Gastrocnemius medialis (tissue), 4 donors: ENCODE measurements around the gene MLYCD. TPM values are rescaled to one million over a fixed set of nuclear protein-coding genes. Genes with fewer than 3 reads are reported as not detected.

Source experiments
- ATAC-seq, 2 donors: fragments of 150-250 bp; one replicate each; pipeline ENCODE4 v1.9.1; 2016
- DNase-seq, 2 donors: peaks; one replicate each; pipeline ENCODE4 v3.0.0-alpha.2; 2019
- H3K27ac ChIP-seq, 4 donors: fragments of 200-600 bp; sonication (generic); 1 replicate in 1 of 4; 2 replicates in 3 of 4; pipeline ENCODE4 v1.5.1; 2016 to 2018; ENCODE audit warnings: mild to moderate bottlenecking in 2 of 4, moderate library complexity in 1 of 4
- H3K27me3 ChIP-seq, 3 donors: fragments of 200-600 bp; sonication (generic) in 2 of 3; 1 replicate in 1 of 3; 2 replicates in 2 of 3; pipeline versions ENCODE4 v1.5.1 to v1.6.0; 2016 to 2019; ENCODE audit warnings: mild to moderate bottlenecking in 1 of 3, moderate library complexity in 1 of 3
- H3K36me3 ChIP-seq, 2 donors: fragments of 200-600 bp; sonication (generic) in 1 of 2; one replicate each; pipeline ENCODE4 v1.5.1; 2017 to 2018
- H3K4me1 ChIP-seq, 2 donors: fragments of 200-600 bp; sonication (generic) in 1 of 2; one replicate each; pipeline ENCODE4 v1.5.1; 2016 to 2017; ENCODE audit warnings: mild to moderate bottlenecking in 2 of 2
- H3K4me3 ChIP-seq, 4 donors: fragments of 200-600 bp; sonication (generic) in 3 of 4; 1 replicate in 1 of 4; 2 replicates in 3 of 4; pipeline ENCODE4 v1.5.1; 2016 to 2019; ENCODE audit warnings: mild to moderate bottlenecking in 2 of 4
- H3K9me3 ChIP-seq, 3 donors: fragments of 200-600 bp; sonication (generic) in 2 of 3; 1 replicate in 1 of 3; 2 replicates in 2 of 3; pipeline ENCODE4 v1.5.1; 2016 to 2019
- POLR2A ChIP-seq, 2 donors: fragments of 450-650 bp; IDR thresholded peaks; one replicate each; pipeline ENCODE4 v1.6.1; 2017; ENCODE audit warnings: antibody characterized with exemption in 2 of 2, mild to moderate bottlenecking in 2 of 2, moderate library complexity in 2 of 2
- in situ Hi-C, 4 donors: fragments of 200-750 bp; cut with MboI; loops; one replicate each; pipeline versions ENCODE4 v1.15.0 to v1.8.0; 2017; ENCODE audit warnings: low sequenced_read_pairs in 4 of 4
- intact Hi-C: fragments of 100-400 bp; cut with DNase I; formaldehyde crosslinking; loops from one replicate; pipeline ENCODE4 v1.15.1; 2023; ENCODE audit warnings: low total_unique reads
- total RNA-seq, 4 donors: library from RNA; depleted of rRNA; stranded (reverse); fragments of >200 nt; gene quantifications; one replicate each; pipeline versions ENCODE4 v1.1.0 to v1.2.3, GENCODE V29; 2016
- TF ChIP-seq, protein P1 (sequence below), 5 experiments: fragments of 450-650 bp in 3 of 5; fragments of 200-600 bp in 2 of 5; sonication (generic) in 2 of 5; IDR thresholded peaks in 4 of 5; conservative IDR thresholded peaks in 1 of 5; 1 replicate in 4 of 5; 2 replicates in 1 of 5; pipeline ENCODE4 v1.5.1; 2016 to 2019; ENCODE audit warnings: antibody characterized with exemption in 5 of 5, mild to moderate bottlenecking in 3 of 5, moderate library complexity in 3 of 5

MLYCD gene
- total RNA-seq, 4 donors from 2014 or later = 10.3 to 20.8 (median 18.4) TPM

DNA sequence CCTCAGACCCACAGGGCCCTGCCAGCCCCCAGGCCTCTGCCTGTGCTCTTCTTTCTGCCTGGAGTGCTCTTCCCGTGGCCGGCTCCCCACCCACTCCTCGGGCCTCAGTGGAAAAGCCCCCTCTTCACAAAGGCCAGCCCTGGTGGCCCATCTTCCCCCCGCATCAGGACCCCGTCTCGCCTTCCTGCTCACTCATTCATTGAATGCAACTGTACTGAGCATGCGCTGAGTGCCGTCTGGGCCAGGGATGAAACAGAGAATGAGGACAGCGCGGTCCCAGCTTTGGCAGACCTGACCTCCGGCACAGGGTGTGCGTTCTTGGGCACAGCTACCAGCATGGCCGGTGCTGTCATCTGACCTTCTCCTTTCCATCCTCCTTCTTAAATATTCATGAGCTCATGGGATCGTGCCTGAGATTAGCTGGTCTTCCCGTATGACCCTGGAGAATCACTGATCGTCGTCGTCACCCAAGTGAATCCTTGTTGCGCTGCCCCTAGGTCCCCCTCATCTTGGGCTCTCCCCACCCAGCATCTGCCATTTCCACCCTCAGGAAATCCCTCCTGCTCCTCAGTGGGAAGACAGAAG, 37.8 kb downstream of the MLYCD start:
- Histone ChIP-seq H3K4me1 (peaks cover 3 to 4% of the 10 kb centered on the region in 2 donors), H3K4me3 (no peak overlapping the region), H3K9me3 (no peaks in the 10 kb centered on the region), H3K36me3 (no peaks in the 10 kb centered on the region), H3K27ac (no peak overlapping the region), H3K27me3 (no peaks in the 10 kb centered on the region)
- no peak for ATAC-seq
- DNase-seq = no peak
- intact Hi-C loops (no loop called here), in situ Hi-C loops (no loop called here)
- TF ChIP-seq, protein P1, sequence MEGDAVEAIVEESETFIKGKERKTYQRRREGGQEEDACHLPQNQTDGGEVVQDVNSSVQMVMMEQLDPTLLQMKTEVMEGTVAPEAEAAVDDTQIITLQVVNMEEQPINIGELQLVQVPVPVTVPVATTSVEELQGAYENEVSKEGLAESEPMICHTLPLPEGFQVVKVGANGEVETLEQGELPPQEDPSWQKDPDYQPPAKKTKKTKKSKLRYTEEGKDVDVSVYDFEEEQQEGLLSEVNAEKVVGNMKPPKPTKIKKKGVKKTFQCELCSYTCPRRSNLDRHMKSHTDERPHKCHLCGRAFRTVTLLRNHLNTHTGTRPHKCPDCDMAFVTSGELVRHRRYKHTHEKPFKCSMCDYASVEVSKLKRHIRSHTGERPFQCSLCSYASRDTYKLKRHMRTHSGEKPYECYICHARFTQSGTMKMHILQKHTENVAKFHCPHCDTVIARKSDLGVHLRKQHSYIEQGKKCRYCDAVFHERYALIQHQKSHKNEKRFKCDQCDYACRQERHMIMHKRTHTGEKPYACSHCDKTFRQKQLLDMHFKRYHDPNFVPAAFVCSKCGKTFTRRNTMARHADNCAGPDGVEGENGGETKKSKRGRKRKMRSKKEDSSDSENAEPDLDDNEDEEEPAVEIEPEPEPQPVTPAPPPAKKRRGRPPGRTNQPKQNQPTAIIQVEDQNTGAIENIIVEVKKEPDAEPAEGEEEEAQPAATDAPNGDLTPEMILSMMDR (IDR thresholded peaks at IDR 0.05 in 4 of 5, conservative IDR thresholded peaks at IDR 0.05 in 1 of 5) = no peak
- TF ChIP-seq POLR2A (IDR thresholded peaks at IDR 0.05) = no peak

DNA sequence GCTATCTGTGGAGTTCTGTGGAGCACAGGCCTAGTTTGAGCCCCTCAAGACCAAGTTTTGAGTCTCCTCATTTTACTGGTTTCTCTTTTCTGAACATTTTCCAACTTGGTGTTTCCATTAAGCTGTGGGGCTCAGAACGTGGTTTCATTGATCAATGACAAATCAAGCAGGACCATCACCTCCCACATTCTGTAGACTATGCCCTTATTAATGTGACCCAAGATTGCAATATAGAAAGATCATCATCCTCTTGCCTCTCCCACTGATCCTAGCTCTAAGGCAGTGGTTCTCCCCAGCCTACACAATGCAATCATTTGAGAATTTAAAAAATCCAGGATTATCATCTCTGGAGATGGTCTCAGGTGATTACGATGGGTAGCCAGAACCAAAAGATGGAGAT, 38.4 kb downstream of the MLYCD start:
- no peak for DNase-seq
- intact Hi-C loops (no loop called here), in situ Hi-C loops (no loop called here)
- Histone ChIP-seq H3K27ac (no peak overlapping the region), H3K27me3 (no peaks in the 10 kb centered on the region), H3K4me3 (no peak overlapping the region), H3K4me1 (peaks cover 3 to 4% of the 10 kb centered on the region in 2 donors), H3K36me3 (no peaks in the 10 kb centered on the region), H3K9me3 (no peaks in the 10 kb centered on the region)
- TF ChIP-seq, protein P1 (IDR thresholded peaks at IDR 0.05 in 4 of 5, conservative IDR thresholded peaks at IDR 0.05 in 1 of 5) = no peak
- no peak for TF ChIP-seq POLR2A (IDR thresholded peaks at IDR 0.05)
- ATAC-seq = no peak

DNA sequence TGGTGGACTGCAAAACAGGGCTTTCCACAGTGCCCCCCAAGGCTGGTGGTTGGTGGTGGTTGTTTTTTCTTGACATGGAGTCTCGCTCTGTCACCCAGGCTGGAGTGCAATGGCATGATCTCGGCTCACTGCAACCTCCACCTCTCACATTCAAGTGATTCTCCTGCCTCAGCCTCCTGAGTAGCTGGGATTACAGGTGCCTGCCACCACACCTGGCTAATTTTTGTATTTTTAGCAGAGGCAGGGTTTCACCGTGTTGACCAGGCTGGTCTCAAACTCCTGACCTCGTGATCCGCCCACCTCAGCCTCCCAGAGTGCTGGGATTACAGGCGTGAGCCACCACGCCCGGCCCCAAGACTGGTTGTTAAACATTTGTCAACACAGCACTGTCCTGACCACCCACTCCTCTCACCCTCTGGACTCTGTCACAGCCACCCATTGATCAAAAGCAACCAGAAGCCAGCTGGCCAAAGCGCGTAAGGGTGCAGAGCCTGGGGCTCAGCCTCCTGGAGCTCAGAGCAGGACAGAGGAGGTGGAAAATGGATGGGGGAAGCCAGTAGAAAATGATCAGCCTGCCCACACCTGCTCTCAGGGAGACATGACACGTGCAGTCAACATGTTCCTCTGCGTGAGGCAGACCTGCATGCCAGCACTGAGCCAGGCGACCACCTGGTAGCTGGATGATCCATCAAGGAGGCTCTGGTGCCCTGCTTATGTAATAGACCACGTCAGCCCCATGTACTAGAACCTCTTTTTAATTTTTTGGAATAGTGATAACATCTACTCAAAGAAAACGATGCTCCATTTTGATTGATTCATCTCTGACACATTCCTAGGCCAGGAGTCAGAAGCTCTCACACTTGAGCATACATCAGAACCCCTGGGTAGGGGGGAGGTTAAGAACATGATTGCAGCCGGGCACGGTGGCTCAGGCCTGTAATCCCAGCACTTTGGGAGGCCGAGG, 39.3 kb downstream of the MLYCD start:
- TF ChIP-seq POLR2A (IDR thresholded peaks at IDR 0.05) = no peak
- TF ChIP-seq, protein P1 (IDR thresholded peaks at IDR 0.05 in 4 of 5, conservative IDR thresholded peaks at IDR 0.05 in 1 of 5) = no peak
- DNase-seq = no peak
- H3K27ac ChIP-seq = no peak overlapping the region
- intact Hi-C loops (no loop called here), in situ Hi-C loops (no loop called here)
- ATAC-seq = no peak
- no peak overlapping the region for H3K4me3 ChIP-seq
- no peaks in the 10 kb centered on the region for H3K36me3 ChIP-seq
- no peaks in the 10 kb centered on the region for H3K9me3 ChIP-seq
- no peaks in the 10 kb centered on the region for H3K27me3 ChIP-seq
- peaks cover 3 to 4% of the 10 kb centered on the region in 2 donors for H3K4me1 ChIP-seq

DNA sequence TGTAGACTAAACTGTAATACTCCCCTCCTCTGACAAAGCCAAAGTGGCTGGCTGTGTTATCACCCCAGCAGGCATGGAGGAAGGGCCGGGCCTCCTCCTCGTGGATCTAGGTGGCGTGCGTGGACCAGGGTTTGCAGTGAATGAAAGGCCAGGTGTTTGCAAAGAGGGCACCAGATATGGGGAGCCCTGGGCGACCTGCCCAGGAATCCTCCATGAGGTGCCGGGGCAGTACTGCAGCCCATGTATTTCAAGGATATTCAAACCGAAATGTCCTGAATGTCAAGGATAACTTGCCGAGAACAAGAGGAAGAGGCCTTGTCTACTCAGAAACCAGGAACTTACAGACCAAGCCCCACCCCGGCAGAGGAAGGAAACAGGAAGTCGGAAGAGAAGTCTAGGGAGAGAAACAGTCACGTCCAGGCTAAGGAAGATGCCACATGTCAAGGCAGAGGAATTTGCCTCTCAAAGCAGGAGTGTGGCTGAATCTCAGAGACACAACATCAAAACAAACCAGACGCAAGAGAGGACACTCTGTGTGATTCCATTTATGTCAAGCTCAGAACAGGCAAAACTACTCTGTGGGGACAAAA, 40.4 kb downstream of the MLYCD start:
- H3K4me3 ChIP-seq = no peak overlapping the region
- TF ChIP-seq, protein P1 (IDR thresholded peaks at IDR 0.05 in 4 of 5, conservative IDR thresholded peaks at IDR 0.05 in 1 of 5) = no peak
- no peak for TF ChIP-seq POLR2A (IDR thresholded peaks at IDR 0.05)
- H3K4me1 ChIP-seq = peaks cover 3 to 4% of the 10 kb centered on the region in 2 donors
- ATAC-seq (no peak), DNase-seq (no peak)
- H3K9me3 ChIP-seq = no peaks in the 10 kb centered on the region
- H3K27me3 ChIP-seq = no peaks in the 10 kb centered on the region
- no peaks in the 10 kb centered on the region for H3K36me3 ChIP-seq
- intact Hi-C loops (no loop called here), in situ Hi-C loops (no loop called here)
- H3K27ac ChIP-seq = no peak overlapping the region
